SK-N-SH (cell line): ENCODE data around the gene ETV1. TPM values are rescaled to one million over a fixed set of nuclear protein-coding genes. Genes with fewer than 3 reads are reported as not detected.
A peak's percentile ranks its signal among the peaks of the same experiment; 100 is the strongest.

Experiments used
- CTCF ChIA-PET: fragments of 300-600, 350-600 bp; formaldehyde crosslinking; extraction: SDS; loops from one replicate; lab custom pipeline; 2021; lab: Yijun Ruan, JAX
- POLR2A ChIA-PET: fragments of 350-600 bp; sonication (Branson Sonifier 250); formaldehyde crosslinking; extraction: SDS; loops from one replicate; lab custom pipeline; 2020; ENCODE audit warnings: antibody characterized with exemption, inconsistent platforms; lab: Yijun Ruan, JAX
- DNase-seq: peaks from one replicate; pipeline ENCODE4 v3.0.0; 2012
- H2AFZ ChIP-seq: fragments of 200-600 bp; sonication (generic); 2 replicates; pipeline ENCODE4 v1.8.1; 2016; ENCODE audit warnings: antibody characterized with exemption, mild to moderate bottlenecking, low read depth
- H3F3A ChIP-seq: fragments of 200-600 bp; sonication (generic); replicated peaks from 2 replicates; pipeline ENCODE3; 2016; ENCODE audit warnings: antibody characterized with exemption, mild to moderate bottlenecking; ENCODE audit not compliant: insufficient read depth
- H3K27ac ChIP-seq, 2 experiments: fragments of 200-500 bp in 1 of 2; fragments of 200-600 bp in 1 of 2; sonication (Bioruptor generic) in 1 of 2; sonication (generic), shearing (Covaris generic) in 1 of 2; 2 replicates each; pipeline versions ENCODE4 v1.5.1 to v1.6.1; 2014 to 2016; ENCODE audit warnings: low read depth in 2 of 2, inconsistent platforms in 1 of 2, low read length in 1 of 2, mild to moderate bottlenecking in 1 of 2, mixed read lengths in 1 of 2
- H3K27me3 ChIP-seq: fragments of 200-600 bp; sonication (generic), shearing (Covaris generic); 2 replicates; pipeline ENCODE4 v1.6.1; 2016; ENCODE audit warnings: mixed run types; ENCODE audit not compliant: insufficient read depth
- H3K36me3 ChIP-seq, 2 experiments: fragments of 200-500 bp in 1 of 2; fragments of 200-600 bp in 1 of 2; sonication (Bioruptor generic) in 1 of 2; sonication (generic) in 1 of 2; replicated peaks in 1 of 2; 2 replicates each; pipeline versions ENCODE3 to v1.5.1; 2014 to 2016; ENCODE audit warnings: low read length in 1 of 2, mild to moderate bottlenecking in 1 of 2; ENCODE audit not compliant: insufficient read depth in 2 of 2, control insufficient read depth in 1 of 2
- H3K4me1 ChIP-seq, 2 experiments: fragments of 200-500 bp in 1 of 2; fragments of 200-600 bp in 1 of 2; sonication (Bioruptor generic) in 1 of 2; sonication (generic), shearing (Covaris generic) in 1 of 2; 2 replicates each; pipeline versions ENCODE4 v1.5.1 to v1.6.1; 2014 to 2016; ENCODE audit warnings: low read depth in 1 of 2, low read length in 1 of 2, mixed run types in 1 of 2; ENCODE audit not compliant: insufficient read depth in 2 of 2, control insufficient read depth in 1 of 2
- H3K4me2 ChIP-seq: fragments of 200-600 bp; sonication (generic), shearing (Covaris generic); 2 replicates; pipeline ENCODE4 v1.6.1; 2017; ENCODE audit warnings: mixed run types
- H3K4me3 ChIP-seq, 2 experiments: fragments of 200-500 bp in 1 of 2; fragments of 200-600 bp in 1 of 2; sonication (Bioruptor generic) in 1 of 2; sonication (generic), shearing (Covaris generic) in 1 of 2; 2 replicates each; pipeline versions ENCODE4 v1.5.1 to v1.8.1; 2014 to 2016; ENCODE audit warnings: low read depth in 2 of 2, inconsistent platforms in 1 of 2, low read length in 1 of 2, mild to moderate bottlenecking in 1 of 2, mixed read lengths in 1 of 2, moderate library complexity in 1 of 2
- H3K79me2 ChIP-seq: fragments of 200-600 bp; sonication (generic); 2 replicates; pipeline ENCODE4 v1.8.1; 2017; ENCODE audit warnings: mild to moderate bottlenecking; ENCODE audit not compliant: insufficient read depth
- H3K9ac ChIP-seq: fragments of 200-600 bp; sonication (generic); 2 replicates; pipeline ENCODE4 v1.6.1; 2017; ENCODE audit warnings: mixed run types
- H3K9me2 ChIP-seq: fragments of 200-600 bp; sonication (generic); 2 replicates; pipeline ENCODE4 v1.6.1; 2017; ENCODE audit warnings: mixed run types
- H3K9me3 ChIP-seq: fragments of 200-600 bp; sonication (generic); 2 replicates; pipeline ENCODE4 v1.6.1; 2017; ENCODE audit warnings: mixed run types, mild to moderate bottlenecking, moderate library complexity
- H4K20me1 ChIP-seq: fragments of 200-600 bp; sonication (generic); 2 replicates; pipeline ENCODE4 v1.6.1; 2017; ENCODE audit warnings: mild to moderate bottlenecking, mixed run types; ENCODE audit not compliant: insufficient read depth
- CHD2 ChIP-seq: fragments of 150-350 bp; IDR thresholded peaks from 2 replicates; pipeline ENCODE4 v1.6.1; 2018; ENCODE audit warnings: low read length; ENCODE audit not compliant: partially characterized antibody
- ELF1 ChIP-seq: IDR thresholded peaks from 2 replicates; pipeline ENCODE4 v1.4.0; 2012
- FOSL2 ChIP-seq: IDR thresholded peaks from 2 replicates; pipeline ENCODE4 v1.4.0; 2012; ENCODE audit warnings: low read depth, mild to moderate bottlenecking, moderate library complexity, borderline replicate concordance
- FOXJ3 ChIP-seq: sonication (generic); formaldehyde crosslinking; IDR thresholded peaks from 2 replicates; pipeline ENCODE4 v1.5.1; 2020; ENCODE audit warnings: mild to moderate bottlenecking, missing genetic modification reagents
- FOXM1 ChIP-seq: IDR thresholded peaks from 2 replicates; pipeline ENCODE4 v1.4.0; 2012; ENCODE audit warnings: low read depth, mild to moderate bottlenecking
- GABPA ChIP-seq: IDR thresholded peaks from 2 replicates; pipeline ENCODE4 v1.4.0; 2012; ENCODE audit warnings: low read depth, mild to moderate bottlenecking
- IRF3 ChIP-seq: fragments of 150-350 bp; IDR thresholded peaks from 2 replicates; pipeline ENCODE4 v1.6.1; 2016; ENCODE audit warnings: mild to moderate bottlenecking, low read depth, low read length
- MXI1 ChIP-seq: IDR thresholded peaks from 2 replicates; pipeline ENCODE4 v1.6.1; 2012; ENCODE audit warnings: mild to moderate bottlenecking, low read depth, low read length, improper control_type of control experiment
- NFIC ChIP-seq: IDR thresholded peaks from 2 replicates; pipeline ENCODE4 v1.4.0; 2012; ENCODE audit warnings: borderline replicate concordance
- NRF1 ChIP-seq: IDR thresholded peaks from 2 replicates; pipeline ENCODE4 v1.6.1; 2012; ENCODE audit warnings: low read depth, mild to moderate bottlenecking, low read length
- POLR2AphosphoS5 ChIP-seq: IDR thresholded peaks from 2 replicates; pipeline ENCODE4 v1.6.1; 2012; ENCODE audit warnings: low read depth, low read length
- RCOR1 ChIP-seq: fragments of 150-350 bp; IDR thresholded peaks from 2 replicates; pipeline ENCODE4 v1.6.1; 2017; ENCODE audit warnings: antibody characterized with exemption, low read length
- REST ChIP-seq: IDR thresholded peaks from 2 replicates; pipeline ENCODE4 v1.6.1; 2012; ENCODE audit warnings: mild to moderate bottlenecking, low read depth, low read length, moderate library complexity
- RFX5 ChIP-seq: IDR thresholded peaks from 2 replicates; pipeline ENCODE4 v1.6.1; 2012; ENCODE audit warnings: mild to moderate bottlenecking, improper control_type of control experiment, low read length
- SIN3A ChIP-seq: IDR thresholded peaks from 2 replicates; pipeline ENCODE4 v1.6.1; 2012; ENCODE audit warnings: low read depth, mild to moderate bottlenecking, low read length, moderate library complexity, borderline replicate concordance
- TAF1 ChIP-seq: IDR thresholded peaks from 2 replicates; pipeline ENCODE4 v1.6.1; 2012; ENCODE audit warnings: low read depth, mild to moderate bottlenecking, low read length, moderate library complexity, borderline replicate concordance
- TCF12 ChIP-seq: IDR thresholded peaks from 2 replicates; pipeline ENCODE4 v1.4.0; 2012
- TEAD4 ChIP-seq: IDR thresholded peaks from 2 replicates; pipeline ENCODE4 v1.4.0; 2012; ENCODE audit warnings: mild to moderate bottlenecking, borderline replicate concordance; ENCODE audit not compliant: insufficient read depth
- WGBS: methylation state at CpG from one replicate; pipeline ENCODE4 v1.1.6; 2017; ENCODE audit warnings: low lambda C conversion rate; 5-methylcytosine and 5-hydroxymethylcytosine counted together
- polyA plus RNA-seq, 3 experiments: library from polyadenylated mRNA; depleted of rRNA; stranded (reverse); fragments of >200 nt; gene quantifications; 2 replicates each; pipeline ENCODE4 v1.2.3, GENCODE V29; 2012
- TF ChIP-seq, protein P1 (sequence below): fragments of 200-600 bp; sonication (generic); IDR thresholded peaks from 2 replicates; pipeline ENCODE4 v1.6.1; 2017; ENCODE audit warnings: antibody characterized with exemption, mild to moderate bottlenecking, moderate library complexity
- TF ChIP-seq, protein P2 (sequence below): IDR thresholded peaks from 2 replicates; pipeline ENCODE4 v1.4.0; 2012; ENCODE audit warnings: low read depth, borderline replicate concordance

ETV1 gene
- polyA plus RNA-seq, 1 of the 3 experiments (the other 2 are of a cell fraction) = 24.9 TPM

DNA sequence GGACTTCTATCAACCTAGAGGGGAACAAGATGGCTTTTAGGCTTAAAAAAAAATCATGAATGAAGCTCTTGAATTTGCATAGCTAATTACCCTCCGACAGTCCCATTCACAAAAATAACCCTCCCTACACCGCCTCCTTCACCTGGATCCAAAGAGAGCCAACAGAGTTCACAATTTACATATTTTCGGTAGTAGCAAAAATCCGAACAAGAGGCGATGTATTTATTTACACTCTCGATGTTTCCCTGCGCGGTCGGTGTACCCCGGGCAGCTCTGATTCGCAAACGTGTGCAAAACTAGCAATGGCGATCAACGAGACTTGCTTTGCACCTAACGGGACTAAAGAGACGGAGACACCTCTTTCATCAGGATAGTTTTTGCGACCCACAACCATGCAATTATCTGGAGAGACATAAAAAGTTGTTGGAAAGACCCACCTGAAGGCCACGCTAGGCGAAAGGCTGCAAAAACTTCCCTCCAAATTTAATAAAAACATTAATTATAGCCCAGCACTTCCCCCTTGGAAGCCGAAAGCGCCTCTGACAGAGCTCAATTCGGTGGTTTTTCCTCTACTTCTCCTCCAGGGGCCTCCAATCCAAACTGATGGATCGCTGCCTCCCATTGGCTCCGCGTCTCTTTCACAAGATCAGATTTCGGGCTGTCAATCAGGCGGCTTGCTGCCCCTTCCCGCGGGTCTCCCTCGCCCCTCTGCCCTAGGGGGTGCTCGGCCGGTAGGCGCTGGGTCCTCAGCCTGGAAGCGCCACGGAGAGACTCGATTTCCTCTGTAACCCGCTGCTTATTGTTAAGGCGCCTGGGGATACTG, at the start of gene ETV1 (continued):
- no peak for TF ChIP-seq REST
- TF ChIP-seq IRF3 = no peak
- TF ChIP-seq NRF1 = no peak
- no peak for TF ChIP-seq TCF12
- no peak; the same call in 1 of the 2 replicates for TF ChIP-seq FOXJ3
- TF ChIP-seq, protein P1, sequence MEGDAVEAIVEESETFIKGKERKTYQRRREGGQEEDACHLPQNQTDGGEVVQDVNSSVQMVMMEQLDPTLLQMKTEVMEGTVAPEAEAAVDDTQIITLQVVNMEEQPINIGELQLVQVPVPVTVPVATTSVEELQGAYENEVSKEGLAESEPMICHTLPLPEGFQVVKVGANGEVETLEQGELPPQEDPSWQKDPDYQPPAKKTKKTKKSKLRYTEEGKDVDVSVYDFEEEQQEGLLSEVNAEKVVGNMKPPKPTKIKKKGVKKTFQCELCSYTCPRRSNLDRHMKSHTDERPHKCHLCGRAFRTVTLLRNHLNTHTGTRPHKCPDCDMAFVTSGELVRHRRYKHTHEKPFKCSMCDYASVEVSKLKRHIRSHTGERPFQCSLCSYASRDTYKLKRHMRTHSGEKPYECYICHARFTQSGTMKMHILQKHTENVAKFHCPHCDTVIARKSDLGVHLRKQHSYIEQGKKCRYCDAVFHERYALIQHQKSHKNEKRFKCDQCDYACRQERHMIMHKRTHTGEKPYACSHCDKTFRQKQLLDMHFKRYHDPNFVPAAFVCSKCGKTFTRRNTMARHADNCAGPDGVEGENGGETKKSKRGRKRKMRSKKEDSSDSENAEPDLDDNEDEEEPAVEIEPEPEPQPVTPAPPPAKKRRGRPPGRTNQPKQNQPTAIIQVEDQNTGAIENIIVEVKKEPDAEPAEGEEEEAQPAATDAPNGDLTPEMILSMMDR = peak; percentile 57
- no peak for TF ChIP-seq ELF1
- TF ChIP-seq TEAD4 = no peak
- no peak for TF ChIP-seq GABPA

- no peaks in the 10 kb centered on the region for H4K20me1 ChIP-seq
- no peaks in the 10 kb centered on the region for H3K27me3 ChIP-seq
- no peaks in the 10 kb centered on the region for H3K9me3 ChIP-seq
- no peak overlapping the region for H3K4me3 ChIP-seq
- H3K27ac ChIP-seq = no peak overlapping the region
- H3K36me3 ChIP-seq = no peaks in the 10 kb centered on the region
- POLR2A ChIA-PET = no interaction called here
- peaks cover 7 to 8% of the 10 kb centered on the region in 2 experiments; a peak in 1 of 4 replicates for H3K4me1 ChIP-seq
- peaks cover 6% of the 10 kb centered on the region for H3F3A ChIP-seq
- no peaks in the 10 kb centered on the region for H3K9me2 ChIP-seq
- H3K4me2 ChIP-seq = no peak overlapping the region
- CTCF ChIA-PET = no interaction called here
- no peaks in the 10 kb centered on the region for H3K79me2 ChIP-seq
- TF ChIP-seq TCF12 = no peak
- TF ChIP-seq, protein P1 = no peak
- no peak for TF ChIP-seq NFIC
- TF ChIP-seq MXI1 = no peak
- no peak for TF ChIP-seq RFX5
- no peak for TF ChIP-seq SIN3A
- no peak for TF ChIP-seq TAF1
- TF ChIP-seq POLR2AphosphoS5 = no peak
- TF ChIP-seq RCOR1 = no peak
- no peak for TF ChIP-seq FOSL2
- no peak for TF ChIP-seq IRF3
- TF ChIP-seq ELF1 = no peak
- TF ChIP-seq CHD2 = no peak
- TF ChIP-seq FOXM1 = no peak
- TF ChIP-seq, protein P2, sequence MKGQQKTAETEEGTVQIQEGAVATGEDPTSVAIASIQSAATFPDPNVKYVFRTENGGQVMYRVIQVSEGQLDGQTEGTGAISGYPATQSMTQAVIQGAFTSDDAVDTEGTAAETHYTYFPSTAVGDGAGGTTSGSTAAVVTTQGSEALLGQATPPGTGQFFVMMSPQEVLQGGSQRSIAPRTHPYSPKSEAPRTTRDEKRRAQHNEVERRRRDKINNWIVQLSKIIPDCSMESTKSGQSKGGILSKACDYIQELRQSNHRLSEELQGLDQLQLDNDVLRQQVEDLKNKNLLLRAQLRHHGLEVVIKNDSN = no peak
- H3K9ac ChIP-seq = no peak overlapping the region
- H2AFZ ChIP-seq = no peak overlapping the region
- WGBS = 84% methylated on average over 2 of the region's 2 CpGs
- DNase-seq = no peak
Observed at GRCh38 chr7:14024406-14024805, 34.9 kb upstream of the ETV1 start.
